ENCODE data around the gene NOXA1. TPM values are rescaled to one million over a fixed set of nuclear protein-coding genes. Genes with fewer than 3 reads are reported as not detected.

Gene NOXA1
- polyA plus RNA-seq, 3 donors = 1.3 to 9.4 (median 1.6) TPM

DNA sequence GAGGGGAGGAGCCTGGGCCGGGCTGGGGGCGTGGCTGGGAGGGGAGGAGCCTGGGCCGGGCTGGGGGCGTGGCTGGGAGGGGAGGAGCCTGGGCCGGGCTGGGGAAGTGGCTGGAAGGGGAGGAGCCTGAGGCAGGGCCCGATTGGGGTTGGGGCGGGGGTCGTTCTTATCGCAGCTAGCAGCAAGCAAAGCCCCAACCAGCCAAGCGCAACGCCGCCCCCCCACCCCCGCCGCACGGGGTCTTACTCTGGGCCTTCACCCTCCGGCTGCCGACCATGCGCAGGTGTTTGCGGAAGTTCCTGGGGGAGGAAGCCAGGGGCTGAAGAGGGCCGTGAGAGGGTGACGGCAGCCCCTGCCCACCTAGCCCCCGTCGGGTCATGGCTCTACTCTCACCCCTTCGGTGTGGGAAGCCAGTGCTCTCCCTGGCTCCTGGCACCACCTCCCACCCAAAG, 31.0 kb downstream of the NOXA1 start:
- no peaks in the 10 kb centered on the region for H3K79me2 ChIP-seq (ENCODE audit: insufficient read depth, low read length)
- H3K27ac ChIP-seq (ENCODE audit: low read depth in 1 of 2, low read length in 2 of 2) = peak overlapping the region; percentile 58 to 83
- peak overlapping the region; percentile 84 for H3K4me2 ChIP-seq (replicated peaks; ENCODE audit: extremely low read depth, low read length, poor library complexity, severe bottlenecking)
- Mint-ChIP-seq H3K4me3 (peak overlapping the region; percentile 82 to 91), H3K27me3 (ENCODE audit: low read depth in 3 of 3) (no peaks in the 10 kb centered on the region), H3K4me1 (peaks cover 25% of the 10 kb centered on the region), H3K27ac (peak overlapping the region; percentile 83 to 95 (median 87)), H3K9me3 (peaks cover 0 to 6% (median 0%) of the 10 kb centered on the region in 7 donors), H3K36me3 (peaks cover 15 to 23% of the 10 kb centered on the region in 2 donors)
- H2AFZ ChIP-seq (ENCODE audit: insufficient read depth, low read depth, low read length, poor library complexity, severe bottlenecking) = peak overlapping the region; percentile 62
- TF ChIP-seq, protein P1, sequence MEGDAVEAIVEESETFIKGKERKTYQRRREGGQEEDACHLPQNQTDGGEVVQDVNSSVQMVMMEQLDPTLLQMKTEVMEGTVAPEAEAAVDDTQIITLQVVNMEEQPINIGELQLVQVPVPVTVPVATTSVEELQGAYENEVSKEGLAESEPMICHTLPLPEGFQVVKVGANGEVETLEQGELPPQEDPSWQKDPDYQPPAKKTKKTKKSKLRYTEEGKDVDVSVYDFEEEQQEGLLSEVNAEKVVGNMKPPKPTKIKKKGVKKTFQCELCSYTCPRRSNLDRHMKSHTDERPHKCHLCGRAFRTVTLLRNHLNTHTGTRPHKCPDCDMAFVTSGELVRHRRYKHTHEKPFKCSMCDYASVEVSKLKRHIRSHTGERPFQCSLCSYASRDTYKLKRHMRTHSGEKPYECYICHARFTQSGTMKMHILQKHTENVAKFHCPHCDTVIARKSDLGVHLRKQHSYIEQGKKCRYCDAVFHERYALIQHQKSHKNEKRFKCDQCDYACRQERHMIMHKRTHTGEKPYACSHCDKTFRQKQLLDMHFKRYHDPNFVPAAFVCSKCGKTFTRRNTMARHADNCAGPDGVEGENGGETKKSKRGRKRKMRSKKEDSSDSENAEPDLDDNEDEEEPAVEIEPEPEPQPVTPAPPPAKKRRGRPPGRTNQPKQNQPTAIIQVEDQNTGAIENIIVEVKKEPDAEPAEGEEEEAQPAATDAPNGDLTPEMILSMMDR (IDR thresholded peaks at IDR 0.05) = no peak
- H3K36me3 ChIP-seq (replicated peaks in 1 of 2; ENCODE audit: control insufficient read depth in 1 of 2, insufficient read depth in 2 of 2, low read length in 2 of 2) = peaks cover 12 to 13% of the 10 kb centered on the region in 2 donors
- H3K4me3 ChIP-seq (replicated peaks in 1 of 3; ENCODE audit: low read depth in 2 of 3, low read length in 3 of 3) = peak overlapping the region; percentile 48 to 83 (median 69)
- DNase-seq = peak; percentile 46 to 63 (median 52)
- no peaks in the 10 kb centered on the region for H4K20me1 ChIP-seq (ENCODE audit: insufficient read depth, low read length)
- H3K27me3 ChIP-seq (ENCODE audit: control insufficient read depth in 2 of 2, insufficient read depth in 2 of 2, low read length in 2 of 2) = no peaks in the 10 kb centered on the region
- H3K9ac ChIP-seq (ENCODE audit: insufficient read depth, low read length, poor library complexity, severe bottlenecking) = peak overlapping the region; percentile 75
- H3K9me3 ChIP-seq (replicated peaks in 1 of 2; ENCODE audit: control insufficient read depth in 1 of 2, insufficient read depth in 1 of 2, low read length in 2 of 2) = no peaks in the 10 kb centered on the region
- peaks cover 56 to 70% of the 10 kb centered on the region in 2 donors for H3K4me1 ChIP-seq (ENCODE audit: control insufficient read depth in 1 of 2, insufficient read depth in 2 of 2, low read length in 2 of 2)
- 0% methylated on average over 15 of the region's 24 CpGs for WGBS (ENCODE audit: insufficient coverage)
- intact Hi-C loops (cut with micrococcal nuclease) = loop anchor here in 1 of 2 donors (1.0 kb wide), 1 partner anchor 31 kb away; the partner anchor contains the start of genes EXD3 and NOXA1

DNA sequence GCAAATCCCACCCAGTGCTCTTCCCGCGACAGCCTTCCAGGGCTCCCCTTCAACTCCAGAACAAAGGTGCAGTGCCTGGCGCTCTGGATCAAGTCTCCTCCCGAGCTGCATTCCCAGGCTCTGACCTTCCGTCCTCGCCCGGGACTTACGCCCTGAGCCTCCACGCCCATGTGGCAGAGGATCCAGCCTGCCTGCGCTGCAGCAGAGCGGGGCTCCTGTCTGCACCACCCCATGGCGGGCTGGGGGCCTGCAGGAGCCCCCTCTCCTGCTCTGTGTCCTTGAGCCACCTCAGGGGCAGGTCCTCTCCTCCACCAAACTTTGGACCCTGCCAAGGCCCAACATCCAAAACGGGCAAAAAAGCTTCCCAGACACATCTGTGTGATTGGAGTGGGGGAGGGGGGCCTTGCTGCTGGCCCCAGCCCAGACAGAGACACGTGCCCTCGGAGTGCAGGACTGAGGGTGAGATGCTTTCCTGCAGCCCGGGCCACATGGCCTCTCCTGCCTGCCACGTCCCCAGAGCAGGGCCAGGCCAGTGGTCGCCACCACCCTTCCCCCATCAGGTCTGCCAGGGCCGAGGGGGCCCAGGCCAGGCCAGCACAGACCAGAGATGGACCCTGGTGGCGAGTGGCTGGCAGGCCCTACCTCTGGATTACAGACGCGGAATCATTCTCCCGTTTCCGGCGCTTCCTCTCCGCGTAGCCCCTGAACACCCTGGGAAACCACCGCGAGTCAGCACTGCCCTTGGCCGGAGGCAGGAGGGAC, 31.6 kb downstream of the NOXA1 start:
- no peaks in the 10 kb centered on the region for H3K27me3 ChIP-seq (ENCODE audit: control insufficient read depth in 2 of 2, insufficient read depth in 2 of 2, low read length in 2 of 2)
- intact Hi-C loops (cut with micrococcal nuclease) = loop anchor here (1.0 to 5.0 kb wide), 2 partner anchors 31 to 32 kb away; partner anchors contain the start of genes EXD3 (in 2 of the 2) and NOXA1 (in 2 of the 2)
- no peaks in the 10 kb centered on the region for H4K20me1 ChIP-seq (ENCODE audit: insufficient read depth, low read length)
- H3K4me3 ChIP-seq (replicated peaks in 1 of 3; ENCODE audit: low read depth in 2 of 3, low read length in 3 of 3) = peak overlapping the region; percentile 48 to 83 (median 69)
- peak overlapping the region; percentile 75 for H3K9ac ChIP-seq (ENCODE audit: insufficient read depth, low read length, poor library complexity, severe bottlenecking)
- peaks cover 55 to 69% of the 10 kb centered on the region in 2 donors for H3K4me1 ChIP-seq (ENCODE audit: control insufficient read depth in 1 of 2, insufficient read depth in 2 of 2, low read length in 2 of 2)
- H3K36me3 ChIP-seq (replicated peaks in 1 of 2; ENCODE audit: control insufficient read depth in 1 of 2, insufficient read depth in 2 of 2, low read length in 2 of 2) = peaks cover 6 to 7% of the 10 kb centered on the region in 2 donors
- no peaks in the 10 kb centered on the region for H3K9me3 ChIP-seq (replicated peaks in 1 of 2; ENCODE audit: control insufficient read depth in 1 of 2, insufficient read depth in 1 of 2, low read length in 2 of 2)
- Mint-ChIP-seq H3K36me3 (peaks cover 11 to 20% of the 10 kb centered on the region in 2 donors), H3K9me3 (peaks cover 0 to 6% (median 0%) of the 10 kb centered on the region in 7 donors), H3K4me1 (peaks cover 27% of the 10 kb centered on the region), H3K27me3 (ENCODE audit: low read depth in 3 of 3) (no peaks in the 10 kb centered on the region), H3K4me3 (peak overlapping the region; percentile 82 to 91), H3K27ac (peak overlapping the region; percentile 83 to 95 (median 87))
- no peaks in the 10 kb centered on the region for H3K79me2 ChIP-seq (ENCODE audit: insufficient read depth, low read length)
- 68% methylated on average over 29 of the region's 30 CpGs for WGBS (ENCODE audit: insufficient coverage)
- peak in 1 of 3 donors; percentile 47 for DNase-seq
- H2AFZ ChIP-seq (ENCODE audit: insufficient read depth, low read depth, low read length, poor library complexity, severe bottlenecking) = peak overlapping the region; percentile 62
- peak overlapping the region; percentile 84 for H3K4me2 ChIP-seq (replicated peaks; ENCODE audit: extremely low read depth, low read length, poor library complexity, severe bottlenecking)
- H3K27ac ChIP-seq (ENCODE audit: low read depth in 1 of 2, low read length in 2 of 2) = peak overlapping the region; percentile 58 to 83
- TF ChIP-seq, protein P1 (IDR thresholded peaks at IDR 0.05) = no peak
